ENCODE data around the gene HPCA.
"Not testable (repeated sequence)": the region's sequence is repeated elsewhere in the genome, so short reads cannot be mapped to it uniquely, and the experiment has no call there.

HPCA gene

DNA sequence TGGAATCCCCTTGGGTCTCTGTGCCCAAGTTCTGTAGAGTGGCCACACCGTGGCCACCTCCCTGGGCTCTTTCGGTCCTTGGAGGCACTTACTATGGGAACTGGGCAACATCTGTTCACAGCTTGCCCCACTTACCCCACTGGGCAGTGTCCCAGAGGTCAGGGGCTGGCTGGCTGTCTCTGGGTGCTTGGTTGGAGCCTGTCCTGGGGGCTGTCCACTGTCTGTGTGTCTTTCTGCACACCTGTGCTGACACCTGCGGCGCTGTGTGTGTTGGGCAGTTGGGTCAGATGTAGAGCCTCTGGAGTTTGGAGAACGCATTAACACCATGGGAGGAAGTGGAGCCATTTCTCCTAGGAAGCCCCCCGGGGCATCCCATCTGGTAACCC, 16.2 kb downstream of the HPCA start:
- DNase-seq (ENCODE audit: low read depth in 3 of 3), result no peak

DNA sequence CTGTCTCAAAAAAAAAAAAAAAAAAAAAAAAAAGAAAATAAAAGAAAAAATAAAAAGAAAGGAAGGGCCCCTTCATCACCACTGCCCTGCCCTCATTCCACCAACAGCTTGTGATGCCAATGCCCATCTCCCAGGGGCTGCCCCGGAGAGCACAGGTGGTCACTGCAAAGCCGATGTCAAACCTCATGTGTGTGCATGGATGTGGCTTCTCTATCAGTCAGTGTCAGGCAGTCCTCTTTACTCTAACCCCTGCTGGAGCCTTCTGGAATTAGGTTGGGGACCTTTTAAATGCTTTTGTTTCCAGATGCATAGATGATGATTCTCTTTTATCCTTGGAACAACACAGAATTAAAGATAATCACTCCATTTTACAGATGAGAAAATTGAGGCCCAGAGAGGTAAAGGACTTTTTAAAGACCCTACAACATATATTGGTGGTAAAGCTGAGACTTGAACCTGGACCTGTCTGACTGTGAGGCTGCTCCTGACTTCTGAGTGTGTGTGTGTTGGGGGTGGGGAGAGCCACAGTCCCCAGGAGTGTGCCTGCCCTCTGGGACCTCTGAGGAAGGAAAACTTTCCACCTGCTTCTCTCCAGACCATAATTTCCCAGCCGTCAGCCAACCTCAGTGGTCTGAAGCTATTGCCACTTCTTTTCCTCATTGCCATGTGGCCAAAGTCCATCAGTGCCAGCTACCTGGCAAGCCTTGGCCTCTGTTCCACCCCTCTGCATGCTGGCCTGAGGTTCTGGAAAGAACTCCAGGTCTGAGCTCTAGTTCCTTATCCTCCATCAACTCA, 17.9 kb downstream of the HPCA start:
- no peak for DNase-seq (ENCODE audit: low read depth in 3 of 3)

DNA sequence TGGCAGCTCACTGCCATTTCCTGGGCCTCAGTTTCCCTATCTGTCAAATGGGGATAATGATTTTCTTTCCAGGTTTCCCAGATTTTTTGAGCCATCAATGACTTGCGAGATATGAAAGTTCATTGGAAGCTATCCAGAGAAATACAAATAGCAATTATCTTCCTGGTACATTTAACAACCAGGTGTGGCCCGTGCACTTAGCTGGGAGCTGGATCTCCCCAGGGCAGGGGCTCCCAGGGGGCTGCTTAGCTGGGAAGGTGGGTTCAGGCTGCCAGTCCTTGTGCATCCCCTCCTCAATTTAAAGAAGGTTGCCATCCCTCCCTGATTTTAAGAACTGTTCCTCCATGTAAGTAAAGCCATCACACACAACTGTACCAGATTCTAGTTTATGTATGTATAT, 18.5 kb downstream of the HPCA start:
- no peak for DNase-seq (ENCODE audit: low read depth in 3 of 3)

DNA sequence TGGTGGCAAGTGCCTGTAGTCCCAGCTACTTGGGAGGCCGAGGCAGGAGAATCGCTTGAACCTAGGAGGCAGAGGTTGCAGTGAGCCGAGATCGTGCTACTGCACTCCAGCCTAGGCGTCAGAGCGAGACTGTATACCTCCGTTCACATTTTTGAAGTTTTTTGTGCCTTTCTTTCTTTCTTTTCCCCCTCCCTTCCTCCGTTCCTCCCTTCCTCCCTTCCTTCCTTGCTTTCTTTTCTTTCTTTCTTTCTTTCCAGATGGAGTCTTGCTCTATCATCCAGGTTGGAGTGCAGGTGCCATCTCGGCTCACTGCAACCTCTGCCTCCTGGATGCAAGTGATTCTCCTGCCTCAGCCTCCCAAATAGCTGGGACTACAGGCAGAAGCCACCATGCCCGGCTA, 19.3 kb downstream of the HPCA start:
- DNase-seq (ENCODE audit: low read depth in 3 of 3), result not testable (repeated sequence)

DNA sequence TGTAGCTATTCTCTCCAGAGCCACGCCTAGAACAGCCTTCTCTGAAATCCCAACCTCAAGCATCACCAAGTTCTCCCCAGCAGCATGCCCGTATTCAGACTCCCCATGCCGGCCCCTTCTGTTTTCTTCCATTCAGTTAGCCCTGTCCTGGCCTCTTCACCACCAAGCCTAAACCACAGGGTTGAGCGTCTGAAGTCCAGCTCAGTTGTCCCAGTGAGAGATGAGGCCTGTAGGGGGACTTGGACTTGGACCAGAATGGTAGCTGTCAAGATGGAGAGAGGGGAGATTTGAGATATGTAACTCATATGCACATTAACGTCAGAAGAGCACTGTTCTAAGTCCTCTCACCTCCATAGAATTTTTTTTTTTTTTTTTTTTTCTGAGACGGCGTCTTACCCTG, 20.4 kb downstream of the HPCA start:
- DNase-seq (ENCODE audit: low read depth in 3 of 3), result no peak

DNA sequence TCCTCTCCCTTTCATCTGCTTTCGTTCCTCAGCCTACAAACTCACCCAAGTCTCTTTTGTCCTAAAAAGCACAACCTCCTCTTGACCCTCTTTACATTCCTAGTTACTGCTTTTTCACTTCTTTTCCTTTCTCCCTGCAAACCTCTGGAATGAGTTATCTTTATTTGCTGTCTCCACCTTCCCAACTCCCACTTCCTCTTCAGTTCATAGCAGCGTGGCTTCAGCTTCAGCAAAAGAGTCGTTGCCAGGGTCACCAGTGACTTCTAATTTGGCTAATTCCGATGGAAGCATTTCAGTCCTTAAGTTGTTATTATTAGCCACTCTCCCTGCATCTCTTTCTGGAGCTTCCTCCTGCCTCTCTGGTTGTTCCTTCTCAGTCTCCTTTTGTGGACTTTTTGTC, 21.1 kb downstream of the HPCA start:
- no peak for DNase-seq (ENCODE audit: low read depth in 3 of 3)

DNA sequence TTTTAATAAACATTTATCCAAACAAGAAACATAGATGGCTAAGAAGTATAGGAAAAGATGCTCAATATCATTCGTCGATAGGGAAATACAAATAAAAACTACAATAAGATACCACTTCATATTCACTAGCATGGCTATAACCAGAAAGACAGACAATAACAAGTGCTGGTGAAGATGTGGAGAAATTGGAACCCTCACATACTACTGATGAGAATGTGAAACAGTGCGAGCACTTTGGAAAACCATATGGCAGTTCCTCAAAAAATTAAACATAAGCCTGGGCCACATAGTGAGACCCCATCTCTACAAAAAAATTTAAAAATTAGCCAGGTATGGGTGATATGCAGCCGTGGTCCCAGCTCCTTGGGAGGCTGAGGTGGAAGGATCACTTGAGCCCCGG, 24.0 kb downstream of the HPCA start:
- no peak for DNase-seq (ENCODE audit: low read depth in 3 of 3)

DNA sequence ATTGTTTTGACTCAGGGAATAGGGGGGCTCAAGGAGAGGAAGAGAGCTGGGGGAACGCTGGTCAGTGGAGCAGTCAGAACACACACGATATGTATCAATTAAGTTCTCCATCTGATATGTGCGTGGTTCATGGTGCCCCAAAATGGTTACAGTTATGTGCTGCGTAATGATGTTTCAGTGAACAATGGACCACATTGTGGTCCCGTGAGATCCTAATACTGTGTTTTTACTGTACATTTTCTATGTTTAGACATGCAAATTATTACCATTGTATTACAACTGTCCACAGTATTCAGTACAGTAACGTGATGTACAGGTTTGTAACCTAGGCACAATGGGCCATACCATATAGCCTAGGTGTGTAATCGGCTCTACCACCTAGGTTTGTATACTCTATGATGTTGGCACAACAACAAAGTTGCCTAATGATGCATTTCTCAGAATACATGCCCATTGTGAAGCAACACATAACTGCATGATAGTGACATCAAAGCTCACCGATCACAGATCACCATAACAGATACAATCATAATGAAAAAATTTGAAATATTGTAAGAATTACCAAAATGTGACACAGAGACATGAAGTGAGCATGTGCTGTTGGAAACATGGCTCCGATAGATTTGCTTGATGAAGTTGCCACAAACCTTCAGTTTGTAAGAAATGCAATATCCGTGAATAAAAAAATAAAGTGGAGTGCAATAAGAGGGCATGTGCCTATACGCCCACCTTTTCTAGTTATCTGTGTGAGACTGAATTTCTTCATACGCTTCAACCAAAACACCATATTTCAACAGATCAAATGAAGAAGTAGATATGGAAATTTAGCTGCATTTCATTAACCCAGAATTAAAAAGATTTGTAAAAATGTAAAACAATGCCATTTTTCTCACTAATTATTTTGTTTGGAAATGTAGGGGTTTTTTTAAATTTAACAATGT, 29.7 kb downstream of the HPCA start:
- DNase-seq (ENCODE audit: low read depth in 3 of 3), result no peak

DNA sequence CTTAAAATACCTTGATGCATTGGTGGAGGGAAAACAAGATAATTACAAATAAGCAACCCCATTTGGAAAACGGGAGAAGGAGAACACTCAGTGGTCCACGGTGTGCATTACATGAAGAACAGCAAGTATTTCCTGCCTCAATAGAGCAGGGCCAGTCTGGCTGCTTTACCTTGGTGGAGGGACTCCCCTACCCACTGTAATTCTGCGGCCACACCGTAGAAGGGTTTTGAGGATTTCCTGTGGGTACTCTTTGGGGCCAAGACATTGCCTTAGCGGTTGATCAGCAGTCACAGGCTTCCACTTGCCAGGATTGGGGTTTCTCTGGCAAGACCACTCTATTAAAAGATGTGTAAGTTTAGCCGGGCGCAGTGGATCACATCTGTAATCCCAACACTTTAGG, 31.2 kb downstream of the HPCA start:
- no peak for DNase-seq (ENCODE audit: low read depth in 3 of 3)

DNA sequence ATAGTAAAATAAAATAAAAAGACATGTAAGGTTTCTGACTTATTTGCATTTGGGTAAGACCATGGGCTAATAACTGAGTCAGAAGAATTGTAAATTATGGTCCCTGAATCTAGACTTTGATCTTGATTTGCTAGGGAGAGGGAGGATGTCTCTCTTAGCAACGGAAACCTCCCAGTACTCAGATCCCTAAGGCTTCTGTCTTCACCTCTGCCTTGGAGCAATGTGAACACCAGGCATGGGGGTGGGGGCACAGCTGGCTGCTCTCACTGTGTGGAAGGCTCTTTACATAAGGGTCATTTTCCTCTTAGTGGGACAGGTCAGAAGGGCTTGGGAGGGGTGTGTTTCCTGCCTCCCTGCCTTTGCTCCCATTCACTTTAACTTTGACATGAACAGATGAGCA, 31.9 kb downstream of the HPCA start:
- DNase-seq (ENCODE audit: low read depth in 3 of 3), result no peak

DNA sequence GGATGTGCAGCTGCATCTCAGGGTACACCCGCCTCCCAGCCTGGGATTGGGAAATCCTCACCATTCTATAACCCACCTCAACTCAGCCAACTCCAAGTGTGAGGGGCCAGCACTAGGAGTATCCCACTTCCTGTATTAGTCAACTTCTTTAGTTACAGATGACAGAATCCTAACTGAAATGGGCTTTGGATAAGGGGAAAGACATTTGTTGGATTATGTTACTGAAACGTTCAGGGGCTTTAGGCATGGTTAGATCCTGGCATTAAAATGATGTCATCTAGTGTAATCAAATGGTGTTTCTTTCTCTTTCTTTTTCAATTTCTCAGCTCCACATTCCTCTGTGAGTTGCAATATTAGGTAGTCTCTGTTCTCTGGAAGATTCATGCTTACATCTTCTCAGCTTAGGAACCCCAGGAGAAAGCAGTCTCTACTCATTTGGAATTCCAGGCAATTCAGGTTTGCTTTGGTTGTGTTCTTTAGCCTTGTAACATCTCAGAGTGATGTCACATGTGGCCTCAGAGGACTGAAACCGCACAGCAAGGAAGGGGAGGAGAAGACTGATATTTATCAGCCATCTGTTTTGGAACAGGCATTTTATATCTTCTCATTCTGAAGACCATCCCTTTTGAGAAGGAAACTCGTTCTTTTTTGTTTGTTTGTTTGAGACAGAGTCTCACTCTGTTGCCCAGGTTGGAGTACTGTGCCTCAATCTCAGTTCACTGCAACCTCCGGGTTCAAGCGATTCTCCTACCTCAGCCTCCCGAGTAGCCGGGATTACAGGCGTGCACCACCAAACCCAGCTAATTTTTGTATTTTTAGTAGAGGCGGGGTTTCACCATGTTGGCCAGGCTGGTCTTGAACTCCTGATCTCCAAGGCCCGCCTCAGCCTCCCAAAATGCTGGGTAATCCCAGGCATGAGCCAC, 33.8 kb downstream of the HPCA start:
- no peak for DNase-seq (ENCODE audit: low read depth in 3 of 3)

DNA sequence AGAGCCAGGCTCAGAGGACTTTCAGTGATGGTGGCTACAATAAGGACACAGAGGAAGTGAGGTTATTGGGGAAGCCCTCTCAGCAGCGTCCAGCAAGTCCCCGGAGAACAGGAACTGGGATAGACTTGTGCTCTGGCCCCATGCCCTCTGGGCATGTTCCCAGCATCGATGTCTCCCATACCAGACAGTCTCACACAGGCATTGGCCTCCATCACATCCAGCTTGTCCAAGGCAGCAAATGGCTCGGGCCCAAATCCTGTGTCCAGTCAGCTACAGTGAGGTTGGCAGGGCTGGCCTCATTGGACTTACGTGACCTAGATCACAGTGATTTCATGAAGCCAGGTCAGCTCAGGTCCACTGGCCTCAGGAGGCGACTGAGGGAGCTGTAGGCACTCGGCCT, 34.5 kb downstream of the HPCA start:
- no peak for DNase-seq (ENCODE audit: low read depth in 3 of 3)

DNA sequence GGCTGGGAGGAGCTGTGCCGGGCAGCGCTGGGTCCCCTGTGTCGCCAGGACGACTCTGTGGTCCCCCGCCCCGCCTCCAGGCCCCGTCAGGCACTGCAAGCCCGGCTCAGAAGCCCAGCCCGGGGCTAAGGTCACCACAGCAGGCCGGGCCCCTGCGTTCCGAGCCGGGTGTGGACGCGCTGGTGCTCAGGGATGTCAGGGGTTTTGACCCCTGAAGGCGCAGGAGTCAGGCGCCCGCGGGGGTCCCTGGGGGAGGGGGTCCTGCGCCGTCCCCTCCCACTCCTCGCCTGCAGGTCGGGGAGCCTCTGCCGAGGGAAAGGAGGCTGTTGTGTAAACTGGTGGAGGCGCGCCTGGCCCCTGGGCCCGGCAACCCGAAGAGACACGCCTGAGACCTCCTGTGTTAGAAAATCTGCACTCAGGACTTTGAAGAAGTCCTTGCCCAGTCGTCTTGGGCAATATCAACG, 38.6 kb downstream of the HPCA start:
- DNase-seq (ENCODE audit: low read depth in 3 of 3), result no peak

DNA sequence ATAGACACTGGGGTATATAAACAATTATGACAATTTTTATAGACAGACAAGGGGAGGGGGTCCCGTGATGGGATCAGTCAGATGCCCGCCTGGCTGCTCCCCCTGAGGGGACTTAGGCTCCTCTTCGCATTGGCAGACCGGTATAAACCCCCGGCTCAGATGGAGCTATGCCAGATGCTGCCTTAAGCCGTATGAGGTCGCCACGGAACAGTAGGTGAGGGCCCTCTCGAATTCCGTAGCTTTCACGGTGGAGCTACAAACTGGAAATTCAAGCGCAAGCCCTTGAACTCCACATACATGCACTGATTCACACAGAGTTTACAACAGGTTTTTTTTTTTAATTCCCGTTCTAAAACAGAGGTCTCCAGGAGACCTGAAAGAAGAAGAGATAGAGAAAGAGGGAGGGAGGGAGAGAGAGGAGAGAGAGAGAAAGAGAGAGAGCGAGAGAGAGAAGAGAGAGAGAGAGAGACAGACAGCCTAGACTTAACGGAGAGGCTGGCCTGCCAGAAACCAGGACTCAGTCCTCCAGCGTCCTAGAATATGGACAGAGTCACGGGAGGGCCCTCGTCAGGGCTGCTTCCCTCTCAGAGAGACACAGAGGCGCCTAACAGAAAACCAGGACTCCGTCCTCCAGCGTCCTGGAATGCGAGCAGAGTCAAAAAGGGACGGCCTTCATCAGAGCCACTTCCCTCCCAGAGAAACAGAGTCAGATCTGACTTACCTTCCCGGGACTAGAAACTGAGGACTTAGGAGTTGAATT, 39.3 kb downstream of the HPCA start:
- peak in 1 of 3 donors; percentile 13 for DNase-seq (ENCODE audit: low read depth in 3 of 3)

DNA sequence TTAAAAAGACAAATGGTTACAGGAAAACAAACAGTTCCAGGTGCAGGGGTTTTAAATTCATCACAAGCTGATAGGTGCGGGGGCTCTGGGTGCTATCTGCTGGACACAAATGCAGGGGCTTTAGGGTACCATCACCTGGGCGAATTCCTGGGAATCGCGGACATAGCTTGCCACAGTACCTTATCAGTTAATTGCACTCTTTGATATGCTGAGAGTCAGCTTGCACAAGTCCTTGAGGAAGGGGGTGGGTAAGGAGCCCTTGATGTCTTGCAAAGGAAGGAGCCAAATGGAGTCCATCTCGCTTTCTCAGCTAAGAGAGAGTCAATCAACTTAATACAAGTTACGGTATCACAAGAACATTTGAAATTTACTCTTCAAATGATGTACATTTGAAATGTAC, 40.3 kb downstream of the HPCA start:
- no peak for DNase-seq (ENCODE audit: low read depth in 3 of 3)

DNA sequence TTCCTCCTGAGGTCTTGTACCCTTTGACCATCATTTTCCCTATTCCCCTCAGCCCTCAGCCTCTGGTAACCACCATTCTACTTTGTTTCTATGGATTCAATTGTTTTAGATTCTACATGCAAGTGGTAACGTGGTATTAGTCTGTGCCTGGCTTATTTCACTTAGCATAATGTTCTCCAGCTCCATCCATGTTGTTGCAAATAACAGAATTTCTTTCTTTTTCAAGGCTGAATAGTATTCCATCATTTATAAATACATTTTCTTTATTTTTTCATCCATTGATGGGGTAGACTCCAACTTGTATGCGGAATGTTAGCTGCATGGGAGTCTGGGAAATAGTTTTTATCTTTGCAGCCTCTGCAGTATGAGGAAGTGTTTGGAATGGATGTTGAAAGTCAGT, 41.1 kb downstream of the HPCA start:
- no peak for DNase-seq (ENCODE audit: low read depth in 3 of 3)

DNA sequence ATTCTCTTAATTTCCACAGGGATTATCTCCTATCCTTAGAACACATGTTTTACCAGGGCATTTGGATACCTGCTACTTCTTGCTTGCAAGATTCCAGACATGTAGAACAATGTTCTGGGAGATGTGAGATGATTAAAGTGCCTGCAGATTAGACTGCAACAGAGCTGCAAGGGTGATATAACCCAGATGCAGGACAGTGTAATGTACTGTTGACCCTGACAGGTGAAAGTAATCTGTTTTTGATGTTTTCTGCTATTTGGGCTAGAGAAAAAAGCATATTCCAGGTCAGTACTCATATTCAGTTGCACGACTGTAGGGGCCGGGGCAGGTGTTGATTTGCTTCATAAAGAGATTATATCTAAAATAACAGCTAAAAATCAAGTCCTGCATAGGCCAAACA, 42.0 kb downstream of the HPCA start:
- DNase-seq (ENCODE audit: low read depth in 3 of 3), result no peak

DNA sequence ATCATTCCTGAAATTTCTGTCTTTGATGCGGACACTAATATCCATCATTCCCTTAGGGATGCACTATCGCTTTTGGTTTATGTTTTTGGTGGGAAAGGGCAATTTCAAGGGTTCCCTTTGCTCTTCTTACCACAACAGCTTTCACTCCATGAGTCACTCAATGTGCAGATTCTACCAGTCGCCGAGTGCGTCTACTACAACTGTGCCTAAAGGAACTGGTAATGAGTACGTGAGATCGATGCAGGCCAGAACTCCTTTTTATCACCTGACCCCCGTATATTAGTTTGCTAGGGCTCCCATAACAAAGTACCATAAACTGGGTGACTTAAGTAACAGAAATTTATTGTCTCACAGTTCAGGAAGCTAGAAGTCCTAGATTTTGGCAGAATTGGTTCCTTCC, 42.4 kb downstream of the HPCA start:
- no peak for DNase-seq (ENCODE audit: low read depth in 3 of 3)

DNA sequence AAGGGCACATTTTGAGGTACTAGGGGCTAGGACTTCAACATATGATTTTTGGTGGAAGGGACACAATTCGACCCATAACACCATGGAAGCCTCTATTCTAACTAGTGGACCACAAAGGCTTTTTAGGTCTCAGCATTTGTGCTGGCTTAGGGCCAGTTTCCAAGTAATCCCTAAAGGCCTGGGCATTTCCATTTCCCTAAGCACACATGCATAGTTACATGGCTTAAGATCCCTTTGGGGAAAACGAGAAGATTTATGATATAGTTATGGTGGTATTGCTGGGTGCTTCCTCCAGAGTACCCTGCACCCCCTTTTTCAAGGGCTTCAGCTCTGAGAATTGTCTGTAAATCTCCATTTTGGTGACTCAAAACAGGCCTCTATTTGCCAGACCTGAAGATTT, 43.1 kb downstream of the HPCA start:
- DNase-seq (ENCODE audit: low read depth in 3 of 3), result no peak

DNA sequence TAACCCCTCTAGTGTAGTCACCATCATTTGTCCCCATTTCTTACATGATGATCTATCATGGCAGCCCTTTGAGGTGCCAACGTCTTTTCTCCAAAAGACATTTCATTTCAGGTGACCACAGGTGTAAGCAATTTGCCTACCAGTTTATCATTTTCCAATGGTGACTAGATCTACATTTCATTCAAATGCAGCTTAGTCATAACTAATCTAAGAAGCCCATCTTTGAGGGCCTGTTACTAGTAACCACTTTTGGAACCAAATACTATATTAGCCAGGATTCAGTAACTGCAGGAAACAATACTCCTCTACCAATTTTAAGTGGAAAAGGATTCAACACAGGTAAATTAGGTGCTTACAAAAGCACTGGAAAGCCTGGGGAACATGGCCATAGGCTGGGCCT, 45.5 kb downstream of the HPCA start:
- DNase-seq (ENCODE audit: low read depth in 3 of 3), result no peak

DNA sequence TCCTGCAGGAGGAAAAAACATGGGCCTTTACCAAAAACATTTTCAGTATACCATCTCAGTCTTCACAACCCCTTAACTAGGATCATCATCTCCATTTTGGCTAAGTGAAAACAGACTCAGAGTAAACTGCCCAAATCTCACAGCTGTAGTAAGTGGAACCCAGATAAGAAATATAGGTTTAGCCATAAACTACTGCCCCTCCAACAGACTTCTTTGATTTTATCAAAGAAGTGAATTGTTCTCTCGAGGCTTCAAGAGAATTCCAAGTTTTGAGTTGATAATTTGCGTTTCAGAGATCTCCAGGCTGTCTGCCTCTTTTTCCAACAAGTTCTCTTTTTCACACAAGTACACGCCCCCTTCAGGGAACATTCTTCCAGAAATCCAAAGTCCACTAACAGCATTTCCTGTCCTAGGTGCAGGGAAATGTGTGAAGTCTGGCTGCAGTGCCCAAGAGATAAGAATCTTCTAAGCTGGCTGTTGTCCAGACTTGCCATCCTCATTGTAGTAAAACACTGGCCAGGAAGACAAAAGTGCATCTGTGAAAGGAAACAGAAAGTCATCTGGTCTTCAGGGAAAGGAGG, 47.5 kb downstream of the HPCA start:
- DNase-seq (ENCODE audit: low read depth in 3 of 3), result no peak
